GM21576 (cell line): ENCODE data around the gene TOMM7.
A peak's percentile ranks its signal among the peaks of the same experiment; 100 is the strongest.
"Not testable (repeated sequence)": the region's sequence is repeated elsewhere in the genome, so short reads cannot be mapped to it uniquely, and the experiment has no call there.

Experiments used
- ATAC-seq: cut with Tn5 transposase; IDR thresholded peaks from one replicate; pipeline ENCODE4 v1.9.1; 2021; ENCODE audit warnings: mild to moderate bottlenecking, moderate library complexity; ENCODE audit not compliant: unreplicated experiment

TOMM7 gene

GRCh38 chr7:22854158-22855048, 31.8 kb upstream of the TOMM7 start:
- ATAC-seq = peak; percentile 79

- peak; percentile 19 for ATAC-seq
These were observed 31.1 kb upstream of the TOMM7 start for GRCh38 chr7:22853674-22854157.

- no peak for ATAC-seq
These were observed 30.5 kb upstream of the TOMM7 start for GRCh38 chr7:22853138-22853537.

GRCh38 chr7:22851145-22851544, 28.5 kb upstream of the TOMM7 start:
- ATAC-seq = no peak

GRCh38 chr7:22850394-22850793, 27.7 kb upstream of the TOMM7 start:
- ATAC-seq = not testable (repeated sequence)

GRCh38 chr7:22849662-22850061, 27.0 kb upstream of the TOMM7 start:
- ATAC-seq = no peak

- ATAC-seq = no peak
These were observed 26.5 kb upstream of the TOMM7 start for GRCh38 chr7:22849172-22849571.

GRCh38 chr7:22846961-22847360, 24.3 kb upstream of the TOMM7 start:
- no peak for ATAC-seq

- no peak for ATAC-seq
These were observed 22.7 kb upstream of the TOMM7 start for GRCh38 chr7:22845221-22845834.

GRCh38 chr7:22843681-22844309, 21.1 kb upstream of the TOMM7 start:
- ATAC-seq = no peak

- ATAC-seq = no peak
These were observed 20.3 kb upstream of the TOMM7 start for GRCh38 chr7:22842973-22843372.

- ATAC-seq = no peak
These were observed 19.8 kb upstream of the TOMM7 start for GRCh38 chr7:22842383-22842941.

- ATAC-seq = no peak
These were observed 19.3 kb upstream of the TOMM7 start for GRCh38 chr7:22841954-22842353.

- ATAC-seq = no peak
These were observed 14.7 kb upstream of the TOMM7 start for GRCh38 chr7:22837308-22837707.

- not testable (repeated sequence) for ATAC-seq
These were observed 13.9 kb upstream of the TOMM7 start for GRCh38 chr7:22836506-22836905.

- ATAC-seq = no peak
These were observed 11.3 kb upstream of the TOMM7 start for GRCh38 chr7:22833957-22834356.

GRCh38 chr7:22833113-22833855, 10.6 kb upstream of the TOMM7 start:
- ATAC-seq = no peak

GRCh38 chr7:22832401-22832800, 9.8 kb upstream of the TOMM7 start:
- no peak for ATAC-seq

- ATAC-seq = no peak
These were observed 9.1 kb upstream of the TOMM7 start for GRCh38 chr7:22831602-22832305.

GRCh38 chr7:22827563-22827962, 4.9 kb upstream of the TOMM7 start:
- no peak for ATAC-seq
